Stimulated activated naive CD8-positive, alpha-beta T cell treated with anti-CD3 and anti-CD28 coated beads, Interleukin-15, Interleukin-2, amounts not matched to agents 100 ng/mL and 50 ng/mL, for 24 hours (primary cell): ENCODE results near the gene TIGAR.

ENCODE experiments used
- H3K27ac Mint-ChIP-seq: one replicate; pipeline ENCODE4 v1.8.0; 2021; ENCODE audit warnings: mild to moderate bottlenecking, mixed read lengths
- H3K27me3 Mint-ChIP-seq: one replicate; pipeline ENCODE4 v1.8.0; 2021; ENCODE audit warnings: mixed read lengths
- H3K36me3 Mint-ChIP-seq: one replicate; pipeline ENCODE4 v1.8.0; 2021; ENCODE audit warnings: low read depth, mixed read lengths
- H3K4me1 Mint-ChIP-seq: one replicate; pipeline ENCODE4 v1.8.0; 2021; ENCODE audit warnings: low read depth, mixed read lengths
- H3K4me3 Mint-ChIP-seq: one replicate; pipeline ENCODE4 v1.8.0; 2021; ENCODE audit warnings: mild to moderate bottlenecking, mixed read lengths
- H3K9me3 Mint-ChIP-seq: one replicate; pipeline ENCODE4 v1.8.0; 2021; ENCODE audit warnings: mixed read lengths

Gene TIGAR

DNA sequence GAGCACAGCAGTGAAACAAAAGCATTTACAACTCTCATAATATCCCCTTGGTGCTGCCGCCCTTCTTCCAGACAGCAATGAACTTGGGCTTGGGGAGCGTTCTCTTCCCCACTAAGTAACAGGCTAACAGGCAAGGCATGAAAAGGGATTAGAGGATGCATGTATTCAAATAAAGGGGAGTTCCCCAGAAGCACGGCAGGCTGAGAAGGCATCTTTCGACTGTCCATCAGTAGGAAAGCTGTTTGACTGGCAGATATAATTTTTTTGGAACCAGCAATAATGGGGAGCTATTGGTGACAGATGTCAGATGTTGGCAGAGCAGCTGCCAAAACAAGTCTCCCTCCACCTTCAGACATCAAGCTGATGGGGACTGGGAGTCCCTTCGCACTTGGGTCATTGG lies 9.2 kb upstream of the TIGAR start:
- no peaks in the 10 kb centered on the region for H3K27me3 Mint-ChIP-seq
- H3K9me3 Mint-ChIP-seq, result no peaks in the 10 kb centered on the region
- H3K36me3 Mint-ChIP-seq, result peaks cover 41% of the 10 kb centered on the region
- H3K4me3 Mint-ChIP-seq, result no peak overlapping the region
- H3K27ac Mint-ChIP-seq, result no peak overlapping the region
- no peaks in the 10 kb centered on the region for H3K4me1 Mint-ChIP-seq

GRCh38 chr12:4312251-4312650 lies 8.8 kb upstream of the TIGAR start:
- Mint-ChIP-seq H3K27me3 (no peaks in the 10 kb centered on the region), H3K4me1 (no peaks in the 10 kb centered on the region), H3K9me3 (no peaks in the 10 kb centered on the region), H3K4me3 (no peak overlapping the region), H3K36me3 (peaks cover 36% of the 10 kb centered on the region), H3K27ac (no peak overlapping the region)

GRCh38 chr12:4320497-4320852 lies 538 bp upstream of the TIGAR start:
- H3K9me3 Mint-ChIP-seq, result no peaks in the 10 kb centered on the region
- peaks cover 7% of the 10 kb centered on the region for H3K36me3 Mint-ChIP-seq
- H3K27me3 Mint-ChIP-seq, result no peaks in the 10 kb centered on the region
- peaks cover 40% of the 10 kb centered on the region for H3K4me1 Mint-ChIP-seq
- H3K27ac Mint-ChIP-seq, result peak overlapping the region; percentile 76
- H3K4me3 Mint-ChIP-seq, result peak overlapping the region; percentile 93

- Mint-ChIP-seq H3K27ac (no peak overlapping the region), H3K4me1 (peaks cover 43% of the 10 kb centered on the region), H3K27me3 (no peaks in the 10 kb centered on the region)
Measured at GRCh38 chr12:4322726-4323125, 1.7 kb downstream of the TIGAR start.

DNA sequence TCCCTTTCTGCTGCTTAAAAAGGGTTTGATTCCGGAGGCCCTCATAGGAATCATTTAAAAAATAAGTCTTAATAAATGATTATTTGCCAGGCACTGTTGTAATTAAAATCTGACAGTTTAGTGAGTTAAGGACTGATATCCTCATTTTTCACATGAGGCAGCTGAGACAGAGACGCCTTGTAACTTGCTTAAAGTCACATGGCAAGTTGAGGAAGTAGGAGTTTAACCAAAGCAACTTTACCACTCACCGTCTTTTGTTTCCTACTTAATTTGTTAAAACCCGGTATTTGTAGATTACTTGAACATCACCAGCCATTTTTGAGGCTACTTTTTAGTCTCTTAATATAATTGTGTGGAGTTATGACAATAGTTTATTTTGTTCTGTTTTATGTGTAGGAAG lies 2.4 kb downstream of the TIGAR start:
- peaks cover 43% of the 10 kb centered on the region for H3K4me1 Mint-ChIP-seq
- H3K27ac Mint-ChIP-seq, result no peak overlapping the region
- no peaks in the 10 kb centered on the region for H3K27me3 Mint-ChIP-seq
- H3K36me3 Mint-ChIP-seq, result peaks cover 11% of the 10 kb centered on the region
- no peaks in the 10 kb centered on the region for H3K9me3 Mint-ChIP-seq
- H3K4me3 Mint-ChIP-seq, result no peak overlapping the region

More at GRCh38 chr12:4322726-4323125, 1.7 kb downstream of the TIGAR start:
- peaks cover 11% of the 10 kb centered on the region for H3K36me3 Mint-ChIP-seq
- peak overlapping the region; percentile 27 for H3K4me3 Mint-ChIP-seq
- H3K9me3 Mint-ChIP-seq, result no peaks in the 10 kb centered on the region

- peaks cover 44% of the 10 kb centered on the region for H3K4me1 Mint-ChIP-seq
- H3K4me3 Mint-ChIP-seq, result no peak overlapping the region
- no peaks in the 10 kb centered on the region for H3K9me3 Mint-ChIP-seq
- H3K27ac Mint-ChIP-seq, result no peak overlapping the region
- H3K27me3 Mint-ChIP-seq, result no peaks in the 10 kb centered on the region
- peaks cover 14% of the 10 kb centered on the region for H3K36me3 Mint-ChIP-seq
Measured at GRCh38 chr12:4324366-4324765, 3.4 kb downstream of the TIGAR start.

DNA sequence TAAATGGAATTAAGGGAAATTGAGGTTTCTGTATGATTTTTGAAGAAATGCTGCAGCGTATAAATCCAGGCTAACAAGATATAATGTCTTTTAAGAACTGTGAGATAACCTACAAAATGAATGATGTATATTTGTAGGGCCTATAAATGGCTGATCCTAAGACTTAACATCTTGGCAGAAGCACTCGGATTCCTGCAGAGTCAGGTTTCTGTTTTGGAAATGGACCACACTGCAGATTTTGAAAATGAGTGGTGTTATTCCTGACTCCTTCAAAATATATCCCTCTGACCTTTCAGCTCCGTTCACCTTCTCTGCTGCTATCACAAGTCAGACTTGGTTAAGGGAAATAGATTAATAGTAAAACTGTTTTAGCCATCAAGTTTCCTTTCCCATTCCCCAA lies 5.0 kb downstream of the TIGAR start:
- Mint-ChIP-seq H3K4me3 (no peak overlapping the region), H3K36me3 (peaks cover 18% of the 10 kb centered on the region), H3K4me1 (peaks cover 32% of the 10 kb centered on the region), H3K27ac (no peak overlapping the region), H3K27me3 (no peaks in the 10 kb centered on the region), H3K9me3 (no peaks in the 10 kb centered on the region)

DNA sequence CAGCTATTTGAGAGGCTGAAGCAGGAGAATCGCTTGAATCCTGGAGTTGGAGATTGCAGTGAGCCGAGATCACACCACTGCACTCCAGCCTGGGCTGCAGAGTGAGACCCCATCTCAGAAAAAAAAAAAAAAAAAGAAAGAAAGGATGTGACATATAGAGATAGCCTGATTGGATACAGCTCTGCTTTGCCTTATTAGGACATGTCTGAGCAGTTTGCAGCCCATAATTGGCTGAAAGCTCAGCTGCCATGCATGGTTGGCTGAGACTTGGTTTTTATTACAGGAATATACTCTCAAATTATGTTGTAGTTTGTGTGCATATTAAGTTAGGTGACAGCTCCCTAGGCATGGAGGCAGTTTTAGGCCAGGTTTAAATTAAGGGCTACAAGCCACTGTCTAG lies 6.3 kb downstream of the TIGAR start:
- Mint-ChIP-seq H3K9me3 (no peaks in the 10 kb centered on the region), H3K36me3 (peaks cover 22% of the 10 kb centered on the region), H3K4me3 (no peak overlapping the region), H3K27me3 (no peaks in the 10 kb centered on the region), H3K27ac (no peak overlapping the region), H3K4me1 (peaks cover 24% of the 10 kb centered on the region)

- Mint-ChIP-seq H3K4me3 (no peak overlapping the region), H3K4me1 (peaks cover 6% of the 10 kb centered on the region), H3K9me3 (no peaks in the 10 kb centered on the region), H3K36me3 (peaks cover 26% of the 10 kb centered on the region), H3K27ac (no peak overlapping the region), H3K27me3 (no peaks in the 10 kb centered on the region)
Measured at GRCh38 chr12:4330203-4330602, 9.2 kb downstream of the TIGAR start.

- Mint-ChIP-seq H3K27ac (no peak overlapping the region), H3K4me1 (peaks cover 3% of the 10 kb centered on the region), H3K27me3 (no peaks in the 10 kb centered on the region), H3K36me3 (peaks cover 28% of the 10 kb centered on the region), H3K4me3 (no peak overlapping the region), H3K9me3 (no peaks in the 10 kb centered on the region)
Measured at GRCh38 chr12:4331221-4331620, 10.2 kb downstream of the TIGAR start.

GRCh38 chr12:4331842-4332241 lies 10.8 kb downstream of the TIGAR start:
- Mint-ChIP-seq H3K9me3 (no peaks in the 10 kb centered on the region), H3K4me3 (no peak overlapping the region), H3K36me3 (peaks cover 34% of the 10 kb centered on the region), H3K27ac (no peak overlapping the region), H3K27me3 (no peaks in the 10 kb centered on the region), H3K4me1 (peaks cover 3% of the 10 kb centered on the region)

- no peak overlapping the region for H3K4me3 Mint-ChIP-seq
Measured at GRCh38 chr12:4346931-4347330, 25.9 kb downstream of the TIGAR start.

GRCh38 chr12:4353785-4354208 lies 32.8 kb downstream of the TIGAR start:
- no peaks in the 10 kb centered on the region for H3K4me1 Mint-ChIP-seq
- H3K9me3 Mint-ChIP-seq, result no peaks in the 10 kb centered on the region
- H3K27ac Mint-ChIP-seq, result no peak overlapping the region
- peaks cover 25% of the 10 kb centered on the region for H3K36me3 Mint-ChIP-seq
- H3K27me3 Mint-ChIP-seq, result no peaks in the 10 kb centered on the region
- H3K4me3 Mint-ChIP-seq, result no peak overlapping the region

More at GRCh38 chr12:4346931-4347330, 25.9 kb downstream of the TIGAR start:
- Mint-ChIP-seq H3K27me3 (no peaks in the 10 kb centered on the region), H3K9me3 (peaks cover 10% of the 10 kb centered on the region), H3K27ac (no peak overlapping the region), H3K4me1 (no peaks in the 10 kb centered on the region), H3K36me3 (peaks cover 61% of the 10 kb centered on the region)

- Mint-ChIP-seq H3K27ac (no peak overlapping the region), H3K4me1 (no peaks in the 10 kb centered on the region), H3K36me3 (peaks cover 15% of the 10 kb centered on the region), H3K4me3 (no peak overlapping the region), H3K9me3 (no peaks in the 10 kb centered on the region), H3K27me3 (no peaks in the 10 kb centered on the region)
Measured at GRCh38 chr12:4355156-4356040, 34.4 kb downstream of the TIGAR start.

- H3K9me3 Mint-ChIP-seq, result no peaks in the 10 kb centered on the region
- no peaks in the 10 kb centered on the region for H3K4me1 Mint-ChIP-seq
- H3K36me3 Mint-ChIP-seq, result peaks cover 11% of the 10 kb centered on the region
- no peak overlapping the region for H3K27ac Mint-ChIP-seq
- H3K27me3 Mint-ChIP-seq, result no peaks in the 10 kb centered on the region
- no peak overlapping the region for H3K4me3 Mint-ChIP-seq
Measured at GRCh38 chr12:4356041-4356327, 35.0 kb downstream of the TIGAR start.

- Mint-ChIP-seq H3K36me3 (no peaks in the 10 kb centered on the region), H3K27ac (no peak overlapping the region), H3K4me3 (no peak overlapping the region), H3K4me1 (no peaks in the 10 kb centered on the region), H3K27me3 (peaks cover 18% of the 10 kb centered on the region), H3K9me3 (no peaks in the 10 kb centered on the region)
Measured at GRCh38 chr12:4366090-4366489, 45.1 kb downstream of the TIGAR start.
